HFFc6 (cell line): Measurements from ENCODE around the gene CNDP2. TPM values are rescaled to one million over a fixed set of nuclear protein-coding genes. Genes with fewer than 3 reads are reported as not detected.

ENCODE experiments used
- DNase-seq: peaks from one replicate; pipeline ENCODE4 v3.0.0-alpha.2; 2018
- H3K27ac Mint-ChIP-seq: 2 replicates; pipeline ENCODE4 v1.8.0; 2020; ENCODE audit warnings: mild to moderate bottlenecking, mixed read lengths
- H3K27me3 Mint-ChIP-seq: 2 replicates; pipeline ENCODE4 v1.8.0; 2021; ENCODE audit warnings: mild to moderate bottlenecking, moderate library complexity, mixed read lengths; ENCODE audit not compliant: insufficient read depth
- H3K36me3 Mint-ChIP-seq: 2 replicates; pipeline ENCODE4 v1.8.0; 2021; ENCODE audit warnings: low read depth, mixed read lengths
- H3K4me1 Mint-ChIP-seq: 2 replicates; pipeline ENCODE4 v1.8.0; 2020; ENCODE audit warnings: low read depth, mixed read lengths
- H3K4me3 Mint-ChIP-seq: 2 replicates; pipeline ENCODE4 v1.8.0; 2020; ENCODE audit warnings: mild to moderate bottlenecking, moderate library complexity, mixed read lengths
- H3K9me3 Mint-ChIP-seq: 2 replicates; pipeline ENCODE4 v1.8.0; 2020; ENCODE audit warnings: mild to moderate bottlenecking, mixed read lengths
- CTCF ChIP-seq: fragments of 200-600 bp; sonication (generic); IDR thresholded peaks from 2 replicates; pipeline ENCODE4 v1.5.0; 2021; ENCODE audit warnings: antibody characterized with exemption, mild to moderate bottlenecking
- total RNA-seq, 6 experiments: library from RNA; stranded (reverse); fragmentation: NEBNext Ultra II Directional; extraction: Animal tissue kit (Norgen Biotek cat#: 25700); gene quantifications; 2 replicates in 1 of 6; 3 replicates in 5 of 6; pipeline ENCODE4 v1.2.3, GENCODE V29; 2021

CNDP2 gene
- total RNA-seq, 6 experiments from 2014 or later: 79.7 to 95.4 (median 85.3) TPM

DNA sequence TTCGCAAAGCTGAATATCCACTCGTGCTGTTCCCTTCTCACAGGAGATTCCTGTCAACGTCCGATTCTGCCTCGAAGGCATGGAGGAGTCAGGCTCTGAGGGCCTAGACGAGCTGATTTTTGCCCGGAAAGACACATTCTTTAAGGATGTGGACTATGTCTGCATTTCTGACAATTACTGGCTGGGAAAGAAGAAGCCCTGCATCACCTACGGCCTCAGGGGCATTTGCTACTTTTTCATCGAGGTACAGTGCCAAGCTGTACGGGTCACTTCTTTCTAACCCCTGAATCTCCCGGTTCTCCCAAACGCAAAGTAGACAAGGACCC lies 14.6 kb downstream of the CNDP2 start:
- Mint-ChIP-seq H3K9me3 (no peaks in the 10 kb centered on the region), H3K36me3 (peaks cover 17% of the 10 kb centered on the region), H3K27ac (no peak overlapping the region), H3K4me3 (no peak overlapping the region), H3K27me3 (peaks cover 2% of the 10 kb centered on the region), H3K4me1 (peaks cover 5% of the 10 kb centered on the region; the same call in 1 of the 2 replicates)
- DNase-seq: no peak
- TF ChIP-seq CTCF: no peak

DNA sequence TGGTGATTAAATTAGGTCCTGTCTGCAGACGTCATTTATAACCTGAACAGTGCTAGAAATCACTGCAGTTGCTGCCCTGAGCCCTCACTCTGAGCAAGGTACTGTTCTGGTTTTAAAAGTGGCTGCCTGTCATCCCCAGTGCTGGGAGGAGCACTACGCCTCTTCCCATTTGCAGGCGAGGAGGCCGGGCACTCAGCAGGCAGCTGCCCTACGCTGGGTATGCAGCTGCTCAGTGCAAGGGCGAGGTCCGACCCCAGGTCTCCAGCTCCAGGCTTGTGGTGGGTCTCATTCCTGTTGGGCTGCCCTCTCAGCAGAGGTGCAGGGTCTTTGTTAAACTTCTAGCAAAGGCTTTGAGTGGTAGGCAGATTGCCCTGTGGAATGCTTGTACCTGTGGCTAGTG lies 15.7 kb downstream of the CNDP2 start:
- DNase-seq: no peak
- Mint-ChIP-seq H3K9me3 (no peaks in the 10 kb centered on the region), H3K36me3 (peaks cover 12% of the 10 kb centered on the region)

GRCh38 chr18:74512321-74513053 lies 16.3 kb downstream of the CNDP2 start:
- H3K9me3 Mint-ChIP-seq: no peaks in the 10 kb centered on the region
- H3K36me3 Mint-ChIP-seq: peaks cover 8% of the 10 kb centered on the region
- H3K4me1 Mint-ChIP-seq: no peaks in the 10 kb centered on the region
- no peak for DNase-seq
- no peak overlapping the region for H3K27ac Mint-ChIP-seq
- peaks cover 2% of the 10 kb centered on the region; the same call in 1 of the 2 replicates for H3K27me3 Mint-ChIP-seq
- no peak for TF ChIP-seq CTCF
- no peak overlapping the region for H3K4me3 Mint-ChIP-seq

More for the DNA sequence above, 15.7 kb downstream of the CNDP2 start:
- Mint-ChIP-seq H3K4me3 (no peak overlapping the region), H3K27ac (no peak overlapping the region), H3K27me3 (peaks cover 2% of the 10 kb centered on the region), H3K4me1 (peaks cover 2% of the 10 kb centered on the region; the same call in 1 of the 2 replicates)
- no peak for TF ChIP-seq CTCF

DNA sequence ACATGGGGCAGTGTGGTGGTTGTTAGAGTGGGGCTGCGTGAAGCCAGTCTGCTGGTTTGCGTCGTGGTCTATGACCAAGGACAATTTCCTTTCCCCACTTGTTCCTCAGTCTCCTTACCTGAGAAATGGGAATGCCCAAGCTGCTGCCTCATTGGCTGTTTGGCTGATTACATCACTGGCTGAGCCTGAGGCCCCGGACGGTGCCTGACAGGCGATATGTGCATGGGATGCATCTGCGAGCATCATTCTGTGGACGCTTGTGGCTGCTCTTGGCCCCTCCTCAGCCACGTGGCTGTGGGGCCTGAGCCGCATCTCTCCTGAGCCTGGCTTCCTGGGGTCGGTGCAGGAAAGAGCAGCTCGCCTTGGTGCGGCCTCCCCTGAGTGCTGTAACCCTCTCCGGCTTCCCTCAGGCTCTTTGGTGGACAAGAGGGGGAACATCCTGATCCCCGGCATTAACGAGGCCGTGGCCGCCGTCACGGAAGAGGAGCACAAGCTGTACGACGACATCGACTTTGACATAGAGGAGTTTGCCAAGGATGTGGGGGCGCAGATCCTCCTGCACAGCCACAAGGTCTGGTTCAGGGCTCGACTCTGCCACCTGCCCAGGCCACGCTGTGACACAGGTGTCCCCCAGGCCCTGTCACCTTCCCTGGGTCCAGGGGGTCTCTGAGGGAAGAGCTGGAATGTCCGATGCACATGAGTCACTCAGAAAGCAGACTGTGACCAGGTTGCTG lies 17.2 kb downstream of the CNDP2 start:
- H3K36me3 Mint-ChIP-seq: peaks cover 6% of the 10 kb centered on the region
- H3K4me3 Mint-ChIP-seq: no peak overlapping the region
- no peaks in the 10 kb centered on the region for H3K9me3 Mint-ChIP-seq

GRCh38 chr18:74513883-74514205 lies 17.7 kb downstream of the CNDP2 start:
- peaks cover 6% of the 10 kb centered on the region for H3K36me3 Mint-ChIP-seq
- DNase-seq: no peak
- no peaks in the 10 kb centered on the region for H3K27me3 Mint-ChIP-seq
- no peaks in the 10 kb centered on the region for H3K4me1 Mint-ChIP-seq
- no peak overlapping the region for H3K4me3 Mint-ChIP-seq
- TF ChIP-seq CTCF: no peak
- H3K9me3 Mint-ChIP-seq: no peaks in the 10 kb centered on the region
- H3K27ac Mint-ChIP-seq: no peak overlapping the region

More for the DNA sequence above, 17.2 kb downstream of the CNDP2 start:
- no peaks in the 10 kb centered on the region for H3K4me1 Mint-ChIP-seq
- peaks cover 2% of the 10 kb centered on the region; the same call in 1 of the 2 replicates for H3K27me3 Mint-ChIP-seq
- no peak for DNase-seq
- no peak overlapping the region for H3K27ac Mint-ChIP-seq
- TF ChIP-seq CTCF: no peak
